ENCODE results near the gene SASS6.

- TF ChIP-seq CTCF (conservative IDR thresholded peaks at IDR 0.05 in 1 of 2, IDR thresholded peaks at IDR 0.05 in 1 of 2; ENCODE audit: low read depth in 1 of 2, low read length in 2 of 2) (no peak), EZH2 (IDR thresholded peaks at IDR 0.05; ENCODE audit: low read length, missing control alignments) (no peak)
Observed at GRCh38 chr1:100076744-100077143, 56.0 kb downstream of the SASS6 start.

Data from fibroblast of lung (primary cell).